ENCODE measurements around the gene PAGE5. TPM values are rescaled to one million over a fixed set of nuclear protein-coding genes. Genes with fewer than 3 reads are reported as not detected.

PAGE5 gene, protein sequence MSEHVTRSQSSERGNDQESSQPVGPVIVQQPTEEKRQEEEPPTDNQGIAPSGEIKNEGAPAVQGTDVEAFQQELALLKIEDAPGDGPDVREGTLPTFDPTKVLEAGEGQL
- total RNA-seq: 0.43 TPM in 1 of 2 replicates, not detected in the other

DNA sequence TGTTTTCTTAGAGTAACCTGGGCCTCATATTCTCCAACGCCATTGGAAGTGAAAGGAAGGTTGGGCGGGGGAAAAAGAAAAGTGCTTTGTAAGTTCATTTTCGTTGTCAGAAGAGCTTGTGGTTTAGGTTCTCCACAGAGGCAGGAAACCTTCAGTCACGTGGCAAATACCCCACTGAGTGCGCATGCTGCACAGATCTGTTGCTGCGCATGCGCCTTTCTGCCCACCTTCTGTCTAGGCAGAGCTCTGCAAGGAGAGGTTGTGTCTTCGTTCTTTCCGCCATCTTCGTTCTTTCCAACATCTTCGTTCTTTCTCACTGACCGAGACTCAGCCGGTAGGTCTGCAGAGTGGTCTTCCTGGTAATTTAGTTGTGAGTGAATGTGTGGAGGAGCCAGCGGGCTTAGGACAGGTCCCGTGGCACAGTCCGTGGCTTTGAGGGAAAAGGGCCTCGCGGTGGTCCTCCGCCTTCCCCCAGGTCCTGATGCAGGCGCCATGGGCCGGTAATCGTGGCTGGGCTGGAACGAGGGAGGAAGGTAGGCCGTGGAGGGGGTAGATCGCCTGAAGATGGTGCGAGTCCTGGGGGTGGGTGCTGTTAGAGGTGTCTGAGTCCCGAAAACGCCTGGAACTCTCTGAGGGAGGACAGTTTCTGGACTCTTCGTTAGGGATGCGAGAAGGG, at the start of gene PAGE5:
Gene PAGE5, plus strand, starts transcription at position 228 of the 676 bp plus-strand sequence. CDS start 1,037 bp downstream, outside the sequence.
- intact Hi-C loops (cut with micrococcal nuclease): no loop called here

DNA sequence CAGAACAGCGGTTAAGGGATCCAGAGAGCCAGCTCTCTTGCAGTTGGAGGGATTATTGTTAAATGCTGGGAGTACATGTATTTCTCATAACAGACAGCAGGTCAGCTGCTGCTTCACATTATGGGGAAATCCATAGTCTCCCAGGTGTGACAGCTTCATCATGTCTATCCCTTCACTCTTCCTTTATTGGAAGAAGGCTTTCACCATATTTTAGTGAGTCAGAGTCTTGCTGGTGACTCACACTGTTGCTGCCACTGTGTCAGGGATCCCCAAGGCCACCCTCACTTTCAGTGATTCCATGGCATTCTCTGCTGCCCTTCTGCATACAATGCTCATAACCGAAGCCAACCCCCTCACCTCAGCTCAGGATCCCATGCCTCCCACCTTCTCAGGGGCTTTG, 32.9 kb upstream of the PAGE5 start:
- intact Hi-C loops (cut with micrococcal nuclease): no loop called here

DNA sequence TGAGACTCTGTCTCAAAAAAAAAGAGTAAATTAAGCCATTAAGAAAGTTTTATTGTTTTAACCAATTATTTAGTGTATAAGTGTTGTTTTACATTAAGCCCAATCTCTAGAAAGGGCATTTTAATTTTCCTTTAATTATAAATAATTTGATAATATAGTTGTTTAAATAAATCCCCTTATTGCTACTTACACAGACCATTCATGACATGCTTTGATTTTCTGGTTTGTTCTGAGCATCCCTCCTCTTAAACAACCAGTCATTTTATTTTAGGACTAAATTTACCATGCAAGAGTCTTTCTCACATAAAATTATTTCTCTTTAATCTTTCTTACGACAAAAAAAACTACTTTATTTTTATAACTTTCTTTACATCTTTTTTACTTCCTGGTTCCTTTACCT, 23.5 kb upstream of the PAGE5 start:
- intact Hi-C loops (cut with micrococcal nuclease): no loop called here

DNA sequence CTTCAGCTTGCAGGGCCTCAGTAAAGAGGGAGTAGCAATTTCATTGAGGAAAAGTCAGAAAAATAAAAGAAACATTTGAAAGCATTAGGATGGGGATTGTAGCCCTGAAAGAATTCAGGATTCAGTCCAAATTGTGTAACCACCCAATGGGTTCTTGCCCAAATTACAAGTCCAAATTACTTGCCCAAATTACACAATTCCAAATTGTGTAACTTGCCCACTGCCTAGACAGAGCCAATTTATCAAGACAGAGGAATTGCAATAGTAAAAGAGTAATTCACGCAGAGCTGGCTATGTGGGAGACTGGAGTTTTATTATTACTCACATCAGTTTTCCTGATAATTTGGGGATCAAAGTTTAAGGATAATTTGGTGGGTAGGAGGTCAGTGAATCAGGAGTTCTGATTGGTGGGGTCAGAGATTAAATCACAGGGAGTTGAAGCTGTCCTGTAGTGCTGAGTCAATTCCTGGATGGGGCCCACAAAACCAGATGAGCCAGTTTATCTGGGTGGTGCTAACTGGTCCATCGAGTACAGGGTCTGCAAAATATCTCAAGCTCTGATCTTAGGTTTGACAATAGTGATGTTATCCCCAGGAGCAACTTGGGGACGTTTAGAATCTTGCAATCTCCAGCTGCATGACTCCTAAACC, 18.1 kb upstream of the PAGE5 start:
- intact Hi-C loops (cut with micrococcal nuclease): no loop called here

DNA sequence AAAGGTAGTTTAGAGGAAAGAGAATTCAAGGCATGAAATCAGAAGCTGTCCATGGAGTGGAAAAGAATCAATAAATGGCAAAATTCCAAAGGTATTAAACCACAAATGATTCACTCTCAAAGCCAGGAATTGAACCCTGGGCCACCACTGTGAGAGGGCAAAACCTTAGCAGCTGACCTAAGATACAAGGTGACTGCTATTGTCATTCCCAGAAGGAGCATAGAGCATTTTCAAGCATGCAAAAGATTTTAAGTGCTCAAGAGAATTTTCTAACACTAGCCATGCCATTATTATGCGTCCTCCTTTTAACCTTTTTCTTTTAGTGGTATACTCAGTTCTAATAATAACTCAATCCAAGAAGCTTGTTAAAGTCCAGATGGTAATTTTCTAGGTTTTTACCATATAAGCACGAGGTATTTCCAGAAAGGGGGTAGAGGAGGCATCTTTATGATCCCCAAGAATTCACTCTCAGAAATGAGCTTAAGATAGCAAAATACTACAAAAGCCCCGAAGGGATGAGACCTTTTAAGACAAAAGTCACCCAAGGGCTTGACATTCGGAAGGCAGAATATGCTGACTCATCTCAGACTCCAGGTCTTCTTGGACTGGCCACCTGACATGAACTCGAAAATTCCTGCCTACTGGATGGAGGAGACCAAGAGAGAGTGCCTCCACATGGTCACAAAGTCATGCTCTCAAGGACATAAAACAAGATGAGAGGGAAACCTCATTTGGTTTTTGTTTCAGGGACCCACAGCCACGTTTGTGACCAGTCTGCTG, 13.8 kb upstream of the PAGE5 start:
- intact Hi-C loops (cut with micrococcal nuclease): no loop called here

DNA sequence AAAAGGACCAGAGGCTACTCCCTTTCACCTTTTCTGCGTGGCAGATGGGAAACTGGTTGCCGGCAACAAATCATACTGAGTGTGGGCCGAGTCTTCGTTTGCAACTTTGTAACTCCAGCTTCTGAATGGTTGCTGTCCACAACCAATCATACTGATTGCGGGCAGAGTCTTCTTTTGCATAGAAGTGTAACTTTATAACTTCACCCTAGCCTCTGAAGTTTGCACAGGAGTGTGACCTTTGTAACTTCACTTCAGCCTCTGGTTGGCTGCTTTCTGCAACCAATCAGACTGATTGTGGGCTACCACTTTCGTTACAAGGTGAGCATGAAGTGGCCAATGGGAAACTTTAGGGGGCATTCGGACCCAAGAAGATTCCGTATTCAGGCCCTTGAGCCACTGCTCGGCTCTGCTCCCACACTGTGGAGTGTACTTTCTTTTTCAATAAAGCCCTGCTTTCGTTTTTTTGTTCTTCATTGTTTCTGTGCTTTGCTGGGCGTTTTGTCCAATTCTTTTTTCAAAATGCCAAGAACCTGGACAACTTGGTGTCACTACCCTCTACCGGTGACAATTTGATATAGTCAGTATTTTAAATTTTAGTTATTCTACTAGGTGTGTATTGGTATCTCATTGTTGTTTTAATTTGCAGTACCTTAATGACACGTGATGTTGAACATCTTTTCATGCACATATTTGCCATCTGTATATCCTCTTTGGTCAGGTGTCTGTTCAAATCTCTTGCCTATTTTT, 9.0 kb upstream of the PAGE5 start:
- intact Hi-C loops (cut with micrococcal nuclease): no loop called here

DNA sequence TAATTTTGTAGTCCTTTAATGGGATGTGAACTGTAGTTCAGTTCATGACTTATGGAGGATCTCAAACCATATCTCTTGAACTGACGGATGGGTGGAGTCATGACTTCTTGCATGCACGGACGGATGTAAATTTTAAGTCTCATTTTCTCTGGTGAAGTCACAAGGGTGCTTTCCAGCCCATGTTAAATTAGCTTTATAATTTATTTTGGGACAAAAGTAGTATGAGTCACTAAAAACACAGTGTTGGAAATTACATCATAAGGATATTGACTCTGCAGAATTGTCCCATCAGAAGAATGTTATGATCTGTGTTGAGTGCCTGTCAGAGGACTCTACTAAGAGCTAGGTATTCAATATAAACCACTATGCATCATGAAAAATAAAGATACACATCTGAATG, 6.8 kb upstream of the PAGE5 start:
- intact Hi-C loops (cut with micrococcal nuclease): no loop called here

DNA sequence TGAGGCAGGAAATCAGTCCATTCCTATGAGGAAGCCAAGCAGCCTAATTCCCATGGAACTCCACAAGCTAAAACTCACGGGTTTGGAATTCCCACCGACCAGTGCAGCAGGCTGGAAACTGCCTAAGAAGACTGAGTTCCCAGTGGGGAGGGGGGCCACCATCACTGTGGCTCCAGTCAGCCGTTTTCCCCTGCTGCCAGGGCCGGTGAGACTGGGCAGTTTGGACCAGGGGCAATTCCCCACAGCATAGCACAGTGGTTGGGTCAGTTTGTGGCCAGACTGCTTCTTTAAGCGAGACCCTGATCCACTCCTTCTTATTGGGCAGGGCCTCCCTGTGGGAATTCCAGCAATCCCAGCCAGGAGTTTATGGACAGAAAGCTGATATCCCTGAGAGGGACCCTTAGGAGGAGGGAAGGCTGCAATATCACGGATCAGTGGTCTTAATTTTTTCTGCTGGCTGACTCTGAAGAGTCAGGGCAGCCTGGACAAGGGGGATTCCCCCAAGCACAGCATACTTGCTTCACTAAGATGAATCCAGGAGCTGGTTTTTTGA, 20.7 kb downstream of the PAGE5 start:
- intact Hi-C loops (cut with micrococcal nuclease): no loop called here

DNA sequence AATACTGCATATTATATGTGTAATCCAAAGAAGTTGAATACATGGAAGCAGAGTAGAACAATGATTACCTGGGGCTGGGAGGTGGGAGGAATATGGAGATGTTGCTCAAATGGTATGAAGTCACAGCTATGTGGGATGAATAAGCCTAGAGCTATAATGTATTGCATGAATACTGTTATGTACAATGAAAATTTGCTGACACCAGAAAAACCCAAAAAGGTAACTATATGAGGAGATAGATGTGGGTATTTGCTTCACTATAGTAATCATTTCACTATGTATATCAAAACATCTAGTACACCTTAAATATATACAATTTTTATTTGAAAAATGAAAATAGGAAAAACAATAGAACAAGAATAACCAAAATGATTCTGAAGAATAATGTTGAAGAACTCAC, 33.4 kb downstream of the PAGE5 start:
- intact Hi-C loops (cut with micrococcal nuclease): no loop called here

DNA sequence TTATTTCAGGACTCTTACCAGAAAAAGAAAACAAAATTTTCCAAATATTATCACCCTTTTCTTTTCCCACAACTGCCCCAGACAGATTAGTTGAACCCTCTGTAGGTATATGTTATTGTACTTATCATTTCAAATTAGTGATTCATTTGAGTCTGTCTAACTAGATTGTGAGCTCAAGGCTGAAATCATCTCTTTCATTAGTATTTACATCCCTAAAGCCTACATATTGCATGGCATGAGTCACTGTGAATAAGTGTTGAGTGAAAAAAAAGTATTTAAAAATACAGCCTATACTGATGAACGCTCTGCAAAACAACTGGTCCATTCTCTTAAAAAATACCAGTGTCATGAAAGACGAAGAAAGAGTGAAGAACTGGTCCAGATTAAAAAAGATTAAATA, 40.7 kb downstream of the PAGE5 start:
- intact Hi-C loops (cut with micrococcal nuclease): no loop called here

DNA sequence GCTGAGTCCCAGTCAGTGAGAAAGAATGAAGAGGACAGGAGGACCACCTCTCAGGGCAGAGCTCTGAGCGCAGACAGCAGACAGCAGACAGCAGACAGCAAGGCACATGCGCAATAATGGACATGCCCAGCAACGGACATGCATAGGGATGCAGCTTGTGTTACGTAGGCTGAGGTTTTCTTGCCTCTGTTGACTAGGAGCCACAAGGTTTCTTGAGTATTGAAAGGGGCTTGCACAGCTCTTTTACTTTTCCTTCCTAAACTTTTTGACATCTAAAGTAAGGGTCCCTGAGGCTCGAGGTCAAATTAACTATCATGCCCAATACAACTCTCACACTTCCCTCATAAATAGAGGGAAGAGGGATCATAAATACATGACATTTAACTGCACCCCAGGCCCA, 44.7 kb downstream of the PAGE5 start, which contains the start of gene PAGE3:
Gene PAGE3, minus strand, starts transcription at position 101 of the 400 bp plus-strand sequence. CDS start 1,013 bp downstream, outside the sequence.
- intact Hi-C loops (cut with micrococcal nuclease): no loop called here

Other genes starting within 250 kb of the PAGE5 start
- 0.27 and 0.50 TPM in 2 replicates for gene PFKFB1, start 226.2 kb upstream of the PAGE5 start, total RNA-seq
- 28.2 and 34.9 TPM in 2 replicates for gene APEX2, start 220.0 kb upstream of the PAGE5 start, total RNA-seq
- not detected in 2 replicates for gene ALAS2, start 189.4 kb upstream of the PAGE5 start, total RNA-seq
- gene PAGE2B, start 145.3 kb upstream of the PAGE5 start, total RNA-seq: 0.36 TPM in 1 of 2 replicates, not detected in the other
- not detected in 2 replicates for gene PAGE2, start 131.3 kb upstream of the PAGE5 start, total RNA-seq
- gene PAGE3, start 44.6 kb downstream of the PAGE5 start, total RNA-seq: not detected in 2 replicates
- gene MAGEH1, start 231.8 kb downstream of the PAGE5 start, total RNA-seq: 14.0 and 14.5 TPM in 2 replicates